Activated gamma-delta T cell treated with Interleukin-2 at 50 U/mL for 16 hours (primary cell): ENCODE measurements around the gene KLHL3.

Experiments used
- DNase-seq: peaks from one replicate; pipeline ENCODE4 v3.0.0-alpha.2; 2020

The KLHL3 gene

DNA sequence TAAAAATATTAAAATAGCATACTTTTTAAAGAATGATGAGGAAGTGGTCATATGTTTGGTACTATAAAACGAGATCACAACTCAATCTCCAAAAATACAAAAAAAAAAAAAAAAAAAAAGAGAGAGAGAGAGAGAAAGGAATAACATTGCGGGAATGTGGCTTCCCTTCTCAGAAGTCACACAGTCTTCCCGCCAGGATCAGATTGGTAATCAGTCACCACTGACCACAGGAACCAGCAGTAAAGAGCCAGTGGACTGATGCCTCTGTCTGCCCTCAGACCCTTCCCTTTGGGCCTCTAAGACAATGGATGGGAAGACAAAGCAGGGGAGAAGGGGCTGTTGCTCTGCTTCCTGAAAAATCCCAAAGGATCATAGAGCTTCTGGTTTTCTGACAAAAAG lies 104.9 kb downstream of the KLHL3 start:
- no peak for DNase-seq

DNA sequence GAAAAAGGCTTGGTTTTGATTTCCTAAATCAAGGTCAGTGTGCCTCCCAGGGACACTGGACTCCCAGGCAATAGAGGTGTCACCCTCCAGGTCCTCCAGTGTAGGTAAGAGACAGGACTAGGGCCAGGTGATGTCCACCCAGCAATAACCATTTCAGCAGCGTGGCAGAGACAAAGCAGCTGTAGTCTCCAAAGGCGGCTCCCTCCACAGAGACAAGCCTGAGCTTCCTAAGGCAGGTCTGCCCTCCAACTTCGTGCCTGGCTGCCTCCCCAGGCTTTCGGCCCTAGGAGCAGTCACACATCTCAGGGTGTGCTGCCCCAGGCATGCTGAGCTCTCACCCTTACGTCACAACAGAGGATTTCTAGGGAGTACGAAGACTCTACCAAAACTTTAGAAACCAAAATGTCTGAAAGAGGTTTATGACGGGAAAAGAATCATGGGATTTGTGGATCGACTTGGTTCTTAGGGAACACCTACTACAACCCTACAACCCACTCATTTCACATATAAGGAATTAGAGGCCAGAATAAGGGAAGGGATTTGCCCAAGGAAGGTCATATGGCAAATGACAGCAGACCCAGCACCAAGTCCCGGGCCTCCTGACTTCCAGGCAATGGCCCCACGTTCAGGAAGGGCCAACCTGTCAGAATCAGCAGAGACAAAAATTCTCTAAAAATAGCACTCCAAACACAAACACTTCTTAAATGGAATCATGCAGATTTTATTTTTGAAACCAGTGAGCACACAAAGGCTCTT lies 105.5 kb downstream of the KLHL3 start:
- no peak for DNase-seq

DNA sequence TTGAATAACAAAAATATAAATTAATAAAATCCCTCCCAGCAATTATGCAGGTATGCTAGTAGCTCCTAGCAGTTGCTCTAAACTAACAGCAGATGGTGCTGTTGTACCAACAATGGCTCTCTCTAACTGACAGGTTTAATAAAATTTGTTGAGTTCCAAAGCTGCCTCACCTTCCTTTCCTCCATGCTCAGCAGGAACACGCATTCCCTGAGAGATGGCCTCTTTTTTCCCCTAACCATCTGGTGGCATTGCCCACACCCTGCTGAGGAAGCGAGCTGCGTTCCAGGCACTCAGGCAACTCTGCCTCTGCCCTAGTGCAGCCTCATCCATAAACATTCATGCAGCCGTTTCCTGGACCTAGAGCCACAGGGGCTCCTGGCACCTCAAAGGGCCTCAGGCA lies 106.2 kb downstream of the KLHL3 start:
- DNase-seq = no peak

DNA sequence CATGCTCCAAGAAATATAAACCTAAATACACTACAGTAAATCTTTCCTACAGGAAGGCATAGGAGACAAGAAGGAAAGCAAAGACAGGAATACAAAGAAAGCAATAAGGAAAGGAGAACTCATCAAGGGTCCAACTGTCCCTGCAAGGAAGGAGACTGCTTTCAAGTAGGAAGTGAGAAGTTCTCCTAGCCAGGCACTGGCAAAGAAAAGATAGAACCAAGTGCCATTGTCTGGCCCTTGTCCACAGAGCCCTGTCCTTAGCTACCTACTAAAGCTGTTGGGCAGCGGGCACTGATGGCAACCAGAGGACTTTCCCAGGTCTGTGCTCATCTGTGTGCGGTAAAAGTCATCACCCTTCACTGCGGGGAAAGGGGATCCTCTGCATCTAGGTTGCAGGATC lies 108.2 kb downstream of the KLHL3 start:
- DNase-seq = no peak

DNA sequence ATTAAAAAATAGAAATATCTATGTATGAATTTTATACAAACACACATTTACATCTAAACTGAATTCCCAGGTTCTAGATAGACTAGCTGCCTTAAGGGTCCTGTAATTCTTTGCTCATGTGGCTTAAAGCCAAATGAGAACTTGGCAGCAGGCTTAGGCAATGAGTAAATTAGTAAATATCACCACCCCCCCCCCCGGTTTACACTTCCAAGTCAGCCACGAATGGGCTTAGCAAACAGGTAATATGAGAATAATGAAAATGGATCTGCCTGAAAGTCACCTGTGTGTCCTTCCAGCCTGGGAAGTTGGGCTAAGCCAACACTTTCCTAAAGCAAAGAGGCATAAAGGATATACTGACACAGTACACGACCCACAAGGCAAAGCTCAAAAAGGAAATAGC lies 108.6 kb downstream of the KLHL3 start:
- no peak for DNase-seq

DNA sequence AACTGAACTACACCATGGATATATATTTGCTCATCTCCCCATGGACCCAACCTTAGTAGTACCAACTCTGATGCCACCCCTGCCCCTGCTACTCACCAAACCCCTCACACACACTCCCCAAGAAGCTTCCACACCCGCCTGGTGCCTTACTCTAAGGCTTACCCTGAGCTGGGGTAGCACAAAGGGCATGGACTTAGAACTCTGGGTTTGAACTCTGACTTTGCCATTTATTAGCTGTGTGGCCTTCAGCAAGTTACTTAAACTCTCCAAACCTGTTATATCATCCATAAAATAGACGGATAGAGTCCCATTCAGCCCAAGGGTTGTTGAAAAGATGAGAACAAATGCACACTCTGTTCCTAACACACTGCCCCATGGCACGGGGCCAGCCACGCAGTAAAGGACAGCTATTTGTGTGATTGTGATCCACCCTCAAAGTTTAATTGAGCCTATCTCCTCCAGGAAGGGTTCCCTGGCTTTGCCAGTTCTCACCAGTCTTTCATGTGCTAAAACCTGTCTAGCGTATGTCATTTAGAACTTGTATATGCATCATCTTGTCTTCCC lies 111.0 kb downstream of the KLHL3 start:
- no peak for DNase-seq

DNA sequence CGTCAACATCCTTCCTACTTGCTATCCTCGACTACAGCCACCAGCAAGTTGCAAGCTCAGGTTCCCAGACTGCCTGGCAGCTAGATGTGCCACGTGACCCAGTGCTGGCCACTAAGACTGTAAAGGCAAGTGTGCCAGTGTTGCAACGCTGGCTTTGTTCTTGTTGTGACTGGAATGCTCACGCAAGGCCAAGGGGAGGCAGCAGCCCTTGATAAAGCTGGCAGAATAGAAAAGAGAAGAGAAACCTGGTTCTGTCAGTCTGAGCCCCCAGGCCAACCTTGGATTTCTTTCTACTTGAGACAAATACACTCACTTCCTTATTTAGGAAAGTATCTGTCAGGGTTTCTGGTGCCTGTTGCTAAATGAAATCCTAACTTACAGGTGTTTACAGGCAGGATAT lies 113.0 kb downstream of the KLHL3 start:
- no peak for DNase-seq

DNA sequence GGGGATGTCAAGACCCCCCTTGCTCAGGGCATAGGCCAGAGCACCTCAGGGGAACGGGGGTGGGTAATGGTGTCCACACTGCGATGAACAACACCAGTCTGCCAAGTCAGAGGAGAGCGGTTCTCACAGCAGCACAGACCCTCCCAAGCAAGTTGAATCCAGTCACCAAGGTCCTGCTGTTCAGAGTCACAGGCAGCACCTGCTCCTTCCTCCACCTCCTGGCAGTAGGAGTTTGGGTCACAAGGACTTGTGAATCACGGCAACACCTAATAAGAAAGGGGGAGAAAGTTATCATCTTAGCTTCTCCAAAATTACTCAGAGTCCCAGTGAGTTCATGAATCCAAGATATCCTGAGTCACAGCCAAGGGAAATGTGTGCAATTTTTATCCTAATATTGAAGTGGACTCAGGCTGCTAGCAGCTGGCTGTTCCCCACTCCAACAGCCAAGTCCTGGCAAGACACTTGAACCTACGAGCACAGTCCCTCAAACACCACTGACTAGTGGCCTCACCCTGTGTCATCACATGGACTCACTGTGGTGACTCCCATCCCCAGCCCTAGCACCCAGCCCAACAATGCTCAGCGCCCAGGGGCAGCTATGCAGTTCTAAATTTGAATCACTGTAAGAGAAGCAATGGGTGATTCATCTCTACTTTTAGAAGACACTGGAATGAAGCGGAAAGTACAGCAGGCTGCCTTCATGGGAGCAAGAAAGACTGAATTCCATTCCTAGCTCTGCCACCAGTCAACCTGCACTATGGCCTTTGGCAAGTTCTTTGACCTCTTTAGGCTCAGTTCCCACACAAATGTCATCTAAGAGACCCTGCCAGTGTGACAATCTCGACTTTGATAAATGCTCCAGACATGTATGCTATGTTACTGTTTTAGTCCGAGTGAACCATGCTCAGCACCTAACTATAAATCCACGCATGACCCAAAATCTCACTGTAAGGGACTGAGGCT lies 113.7 kb downstream of the KLHL3 start:
- DNase-seq = no peak

DNA sequence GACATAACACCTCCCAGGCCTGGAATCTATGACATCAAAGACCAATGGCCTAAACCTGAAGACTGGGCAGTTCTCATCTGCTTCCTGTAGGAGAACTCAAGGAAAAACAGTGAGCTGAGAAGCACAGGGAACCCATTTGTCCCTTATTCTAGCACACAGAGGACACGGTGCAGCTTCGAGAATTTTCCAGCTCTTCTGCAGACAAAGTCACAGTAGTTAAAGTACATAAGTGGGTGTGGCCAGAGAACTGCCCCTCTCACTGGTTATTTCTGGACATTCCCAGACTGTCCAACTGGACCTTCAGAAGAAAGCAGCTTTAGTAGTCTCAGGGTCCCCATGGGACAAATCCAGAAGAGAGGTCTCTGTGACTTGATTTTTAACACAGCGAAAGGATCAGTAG lies 114.6 kb downstream of the KLHL3 start:
- DNase-seq = no peak

DNA sequence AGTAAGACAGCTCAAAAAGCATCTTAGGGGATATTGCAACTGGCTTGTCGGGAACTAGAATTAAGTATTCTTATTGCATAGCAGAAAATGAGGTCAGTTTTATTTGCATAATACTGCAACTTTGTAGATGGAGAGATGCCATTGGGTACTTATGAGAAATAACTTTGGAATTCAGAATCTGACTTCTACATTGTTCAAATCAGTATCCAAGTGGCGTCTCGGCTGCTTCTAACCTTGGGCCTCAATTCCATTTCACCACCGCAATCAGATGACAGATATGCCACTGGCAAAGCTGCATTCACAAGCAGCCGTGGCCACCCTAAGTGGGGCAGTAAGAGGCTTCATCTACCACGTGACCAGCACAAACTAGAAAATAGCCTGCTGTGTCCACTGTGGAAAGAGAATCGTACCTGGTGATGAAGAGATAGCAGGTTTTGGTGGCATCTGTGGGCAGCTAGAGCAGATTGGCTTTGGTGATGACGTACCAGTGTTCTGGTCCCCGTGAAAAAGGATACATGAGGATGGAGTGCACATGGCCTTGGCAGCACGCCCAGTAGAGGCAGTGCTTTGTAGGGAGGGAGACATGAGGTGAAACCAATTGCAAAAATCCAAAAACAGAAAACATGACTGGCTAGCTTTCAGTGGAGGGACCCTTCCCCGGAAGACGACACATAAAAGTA lies 116.6 kb downstream of the KLHL3 start:
- DNase-seq = no peak

DNA sequence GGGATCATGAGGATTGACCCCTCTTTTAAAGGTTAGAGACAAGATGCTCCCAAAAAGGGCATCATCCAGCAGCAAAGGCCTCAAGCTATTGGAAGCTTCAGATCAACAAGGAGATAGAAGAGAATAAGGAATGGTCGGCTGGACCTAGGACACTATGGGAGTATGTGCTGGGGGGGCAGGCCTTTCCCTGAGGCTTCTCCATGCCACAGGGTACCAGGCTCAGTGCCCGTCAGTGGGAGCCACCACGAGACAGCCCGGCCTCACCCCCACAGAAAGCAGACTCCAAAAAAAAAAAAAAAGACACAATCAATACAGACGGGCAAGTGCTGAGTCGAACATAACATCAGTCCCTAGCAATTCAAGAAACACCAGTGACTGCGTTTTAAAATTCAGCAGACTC lies 117.4 kb downstream of the KLHL3 start:
- no peak for DNase-seq

DNA sequence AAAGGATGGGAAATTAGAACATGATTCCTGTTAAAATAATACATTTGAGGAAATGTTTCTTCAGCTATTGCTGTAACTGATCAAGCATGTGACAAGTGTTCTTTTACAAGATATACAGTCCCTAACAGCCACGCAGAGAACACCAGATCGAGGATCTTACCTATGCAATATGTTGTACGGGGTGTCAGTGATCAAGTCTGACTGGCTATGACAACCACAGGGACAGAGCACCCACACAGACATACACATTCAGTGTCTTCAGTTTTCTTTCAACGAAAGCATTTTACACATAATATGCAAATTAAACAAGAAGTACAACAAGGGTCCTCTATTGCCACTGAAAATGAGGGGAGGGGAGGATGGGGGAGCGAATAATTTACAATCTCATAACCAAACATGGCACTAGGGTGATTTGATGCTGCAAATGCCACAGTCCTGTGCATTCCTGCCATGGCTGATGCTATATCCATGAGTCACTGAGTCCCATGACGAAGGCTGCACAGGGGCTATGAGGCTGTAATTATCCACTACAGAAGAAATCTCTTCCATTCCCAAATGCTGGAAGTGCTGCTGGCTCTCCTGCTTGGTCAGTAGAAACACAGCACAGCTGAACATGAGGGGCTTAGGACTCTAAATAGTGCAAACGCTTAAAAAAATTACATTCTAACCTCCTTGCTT lies 118.2 kb downstream of the KLHL3 start:
- DNase-seq = no peak

DNA sequence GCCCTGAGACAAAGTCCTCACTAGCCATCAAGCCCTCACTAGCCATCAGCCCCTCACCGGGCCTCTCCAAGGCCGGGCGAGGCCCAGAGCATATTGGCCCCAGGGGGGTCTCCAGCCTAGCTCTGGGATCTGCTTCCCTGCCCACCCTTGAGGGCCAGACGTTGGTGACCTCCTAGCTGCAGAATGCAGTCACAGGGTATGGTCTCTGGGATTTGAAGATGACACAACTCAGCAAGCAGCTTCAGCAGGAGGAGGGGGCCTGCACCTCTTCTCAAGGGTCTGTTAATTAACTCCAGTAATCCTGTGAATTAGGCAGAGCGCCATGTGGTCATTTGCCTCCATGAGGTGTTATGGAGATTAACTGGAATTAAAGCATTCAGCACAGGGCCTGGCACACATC lies 119.8 kb downstream of the KLHL3 start:
- DNase-seq = no peak

DNA sequence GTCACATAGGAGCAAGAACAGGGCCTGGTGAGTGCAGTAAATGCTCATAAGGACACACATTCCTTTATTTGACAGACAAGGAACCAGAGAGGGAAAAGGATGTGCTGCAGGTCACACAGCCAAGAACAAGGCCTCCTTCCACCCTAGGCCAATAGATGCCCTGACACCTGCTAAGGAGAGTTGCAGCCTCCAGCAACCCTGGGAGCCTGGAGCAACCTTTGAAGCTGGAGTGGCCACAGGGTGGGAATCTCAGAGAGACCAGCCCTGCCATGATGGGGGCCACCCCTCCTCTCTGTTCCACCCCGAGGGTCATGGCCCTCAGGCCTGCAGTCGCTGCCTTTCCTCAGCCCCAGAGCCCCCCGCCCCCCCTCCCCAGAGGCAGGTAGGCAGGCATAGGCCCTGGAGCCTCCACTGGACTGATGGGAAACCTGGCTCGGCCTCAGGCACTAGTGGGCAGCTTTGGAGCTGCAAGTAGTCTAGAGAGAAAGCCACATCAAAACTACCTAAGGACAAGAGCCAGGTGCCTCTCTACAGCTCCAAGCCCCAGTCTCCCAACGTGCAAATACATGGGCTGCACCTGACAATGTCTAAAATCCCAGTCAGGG lies 120.6 kb downstream of the KLHL3 start:
- no peak for DNase-seq

DNA sequence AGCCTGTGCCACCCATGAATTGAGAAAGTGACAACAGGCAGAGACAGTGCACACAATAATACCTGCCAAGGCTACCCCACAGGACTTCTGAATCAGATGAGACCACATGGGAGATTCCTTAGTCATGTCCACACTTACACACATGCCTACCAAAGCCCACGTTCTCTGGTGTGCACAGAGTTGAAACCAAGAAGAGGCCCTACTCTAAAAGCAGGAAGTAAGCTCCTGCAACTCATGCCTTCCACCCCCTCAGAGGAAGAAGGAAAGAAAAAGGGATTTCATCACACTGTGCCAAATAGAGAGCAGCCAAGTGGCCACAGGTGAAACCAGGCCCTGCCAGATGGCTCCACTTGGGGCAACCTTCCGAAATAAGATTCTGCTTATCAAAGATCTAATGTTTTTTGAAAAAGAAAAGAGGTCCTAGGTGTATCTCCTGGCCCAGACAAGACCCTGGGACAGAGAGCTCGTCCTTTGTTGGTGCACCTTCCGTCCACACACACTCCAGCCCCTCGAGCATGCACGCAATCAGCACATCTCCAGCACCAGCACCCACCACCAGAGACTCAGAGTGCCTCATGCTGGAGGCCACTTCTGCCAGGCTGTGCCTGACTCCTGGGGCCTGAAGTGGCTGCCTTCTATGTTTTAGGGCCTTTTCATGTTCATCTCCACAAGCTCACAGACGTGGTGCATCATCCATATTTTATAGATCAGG lies 122.2 kb downstream of the KLHL3 start:
- DNase-seq = no peak

DNA sequence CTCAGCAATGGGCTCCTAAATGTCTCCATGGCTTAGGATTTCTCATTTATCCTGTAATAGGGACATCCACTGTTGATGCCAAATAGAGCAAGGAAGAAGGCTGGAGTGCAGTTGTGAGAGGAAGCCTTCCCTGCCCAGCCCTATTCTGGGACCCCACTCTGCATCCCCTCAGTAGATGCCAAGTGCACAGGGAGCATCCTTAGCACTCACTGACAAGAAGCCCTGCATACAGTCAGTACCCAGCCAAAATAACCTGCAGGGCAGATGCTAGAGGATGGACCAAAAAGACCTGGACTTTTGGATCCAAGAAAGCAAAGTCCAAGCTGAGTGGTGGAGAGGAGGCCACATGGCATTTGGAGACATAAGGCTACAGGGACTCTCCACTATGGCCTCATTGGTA lies 123.3 kb downstream of the KLHL3 start:
- no peak for DNase-seq

DNA sequence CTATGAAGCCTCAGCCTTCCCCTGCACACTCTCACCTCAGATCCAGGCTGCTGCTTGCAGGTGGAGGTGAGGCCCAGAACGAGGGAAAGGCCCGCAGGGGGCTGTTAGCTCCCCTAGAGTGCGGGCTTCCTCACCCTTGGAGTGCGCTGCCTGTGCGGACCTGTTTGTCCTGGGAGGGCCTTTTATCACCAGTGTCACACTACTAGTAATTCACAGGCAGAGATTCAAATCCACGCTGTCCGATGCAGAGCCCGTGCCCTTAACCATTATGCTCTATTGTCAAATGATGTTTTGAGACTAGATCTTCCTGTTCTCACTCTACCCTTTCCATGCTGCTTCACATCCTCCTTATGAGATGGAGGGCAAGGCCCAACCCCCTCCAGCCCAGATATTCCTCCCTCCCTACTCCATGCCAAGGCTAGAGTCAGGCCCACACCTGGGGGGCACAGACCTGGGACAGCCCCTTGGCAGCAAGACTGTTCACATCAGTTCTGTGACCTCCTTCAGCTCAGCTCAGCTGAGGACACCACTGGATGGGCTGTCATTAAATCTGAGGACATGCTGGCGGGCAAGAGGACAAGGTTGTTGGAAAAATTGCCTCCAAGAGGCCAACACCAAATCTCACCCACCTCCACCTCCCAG lies 124.0 kb downstream of the KLHL3 start:
- no peak for DNase-seq

DNA sequence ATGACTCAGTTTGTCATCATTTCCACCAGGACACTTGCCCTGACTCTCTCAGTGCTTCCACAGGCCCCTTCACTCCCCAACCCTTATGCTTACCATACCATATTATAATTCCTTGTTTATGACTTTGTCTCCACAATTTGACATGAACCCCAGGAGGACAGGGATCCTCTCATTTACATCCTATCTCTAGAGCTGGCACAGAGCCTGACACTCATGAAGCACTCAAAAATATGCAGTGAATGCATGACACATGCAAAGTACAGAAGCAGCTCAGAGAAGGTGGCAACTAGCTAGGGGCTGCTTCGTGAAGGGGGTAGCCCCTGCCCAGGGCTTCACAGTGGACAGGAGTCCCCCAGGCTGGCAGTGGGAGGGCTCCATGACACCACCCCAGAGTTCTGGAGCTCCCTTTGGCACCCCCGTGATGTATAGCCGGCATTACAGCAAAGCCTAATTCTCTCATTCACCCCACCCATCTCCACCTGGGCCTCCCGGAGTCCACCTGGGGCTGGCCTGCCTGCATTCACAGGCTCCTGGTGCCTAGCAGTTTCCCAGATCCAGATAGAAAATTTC lies 124.8 kb downstream of the KLHL3 start:
- no peak for DNase-seq

DNA sequence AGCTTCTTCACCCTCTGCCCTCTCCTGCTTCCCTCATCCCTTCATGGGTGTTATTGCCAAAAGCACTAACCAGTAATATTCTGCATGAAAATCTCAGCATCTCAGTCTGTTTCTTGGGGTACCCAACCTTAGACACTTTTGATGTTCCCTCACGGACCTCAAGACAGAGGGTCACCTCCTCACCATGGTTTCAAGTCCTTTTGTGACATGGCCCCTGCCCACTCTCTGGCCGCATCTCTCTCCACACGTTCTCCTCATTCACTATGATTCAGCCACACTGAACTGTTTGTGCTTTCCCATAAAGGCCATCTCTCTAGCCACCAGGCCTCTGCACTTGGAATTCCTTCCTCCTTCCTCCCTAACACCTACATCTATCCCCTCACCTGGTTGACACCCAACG lies 125.3 kb downstream of the KLHL3 start:
- DNase-seq = no peak

DNA sequence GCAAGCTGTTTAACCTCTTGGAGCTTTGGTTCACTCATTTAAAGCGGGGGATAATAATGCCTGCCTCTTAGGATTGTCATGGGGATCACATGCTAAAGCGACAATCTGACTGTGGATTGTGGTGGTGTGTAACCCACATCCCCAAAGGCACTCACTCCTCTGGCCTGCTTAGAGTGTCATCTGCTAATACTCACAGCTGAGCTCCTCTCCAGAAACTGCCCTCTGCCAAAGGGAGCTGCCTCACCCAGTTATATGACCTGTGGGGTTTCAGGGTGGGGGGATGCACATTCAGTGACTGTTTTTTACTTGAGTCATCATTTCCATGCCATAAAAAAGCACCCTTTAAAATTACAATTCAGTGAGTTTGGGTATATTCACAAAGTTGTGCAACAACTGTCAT lies 126.8 kb downstream of the KLHL3 start:
- no peak for DNase-seq

DNA sequence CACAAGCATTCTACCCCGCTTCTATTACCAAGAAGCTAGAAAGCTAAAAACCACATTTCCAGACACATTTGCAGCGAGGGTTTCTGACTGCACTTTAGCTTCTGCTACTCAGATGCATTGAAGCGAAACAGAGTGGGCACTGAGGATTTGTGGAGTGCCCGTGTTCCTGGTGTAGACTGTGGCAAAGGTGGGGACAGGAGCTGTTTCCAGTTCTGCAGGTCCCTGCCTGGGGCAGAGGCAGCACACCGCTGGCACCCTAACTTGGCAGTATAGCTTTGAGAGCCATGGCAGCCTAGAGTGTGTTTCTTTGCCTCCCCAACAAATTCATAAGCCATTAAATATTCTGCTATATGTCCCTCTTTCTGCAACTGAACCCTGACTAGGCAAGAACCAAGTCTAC lies 128.1 kb downstream of the KLHL3 start:
- no peak for DNase-seq
